ENCODE results near the gene OR51B2.
"Not testable (repeated sequence)": the region's sequence is repeated elsewhere in the genome, so short reads cannot be mapped to it uniquely, and the experiment has no call there.

The OR51B2 gene

DNA sequence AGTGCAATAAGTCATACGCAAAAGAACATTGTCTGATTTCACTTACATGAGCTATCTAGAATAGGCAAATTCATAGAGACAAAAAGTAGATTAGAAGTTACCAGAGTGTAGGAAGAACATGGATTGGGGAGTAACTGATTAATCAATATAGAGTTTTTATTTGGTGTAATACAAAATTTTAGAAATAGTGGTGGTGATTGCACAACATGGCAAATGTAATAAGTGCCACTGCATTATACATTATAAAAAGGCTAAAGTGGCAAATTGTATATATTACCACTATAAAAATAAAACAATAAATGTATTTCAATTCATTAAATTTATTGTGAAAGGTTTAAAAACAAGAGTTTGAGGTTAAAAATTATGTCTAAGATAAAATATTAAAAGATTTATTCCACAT is 13.7 kb downstream of the OR51B2 start:
- no peak for DNase-seq

DNA sequence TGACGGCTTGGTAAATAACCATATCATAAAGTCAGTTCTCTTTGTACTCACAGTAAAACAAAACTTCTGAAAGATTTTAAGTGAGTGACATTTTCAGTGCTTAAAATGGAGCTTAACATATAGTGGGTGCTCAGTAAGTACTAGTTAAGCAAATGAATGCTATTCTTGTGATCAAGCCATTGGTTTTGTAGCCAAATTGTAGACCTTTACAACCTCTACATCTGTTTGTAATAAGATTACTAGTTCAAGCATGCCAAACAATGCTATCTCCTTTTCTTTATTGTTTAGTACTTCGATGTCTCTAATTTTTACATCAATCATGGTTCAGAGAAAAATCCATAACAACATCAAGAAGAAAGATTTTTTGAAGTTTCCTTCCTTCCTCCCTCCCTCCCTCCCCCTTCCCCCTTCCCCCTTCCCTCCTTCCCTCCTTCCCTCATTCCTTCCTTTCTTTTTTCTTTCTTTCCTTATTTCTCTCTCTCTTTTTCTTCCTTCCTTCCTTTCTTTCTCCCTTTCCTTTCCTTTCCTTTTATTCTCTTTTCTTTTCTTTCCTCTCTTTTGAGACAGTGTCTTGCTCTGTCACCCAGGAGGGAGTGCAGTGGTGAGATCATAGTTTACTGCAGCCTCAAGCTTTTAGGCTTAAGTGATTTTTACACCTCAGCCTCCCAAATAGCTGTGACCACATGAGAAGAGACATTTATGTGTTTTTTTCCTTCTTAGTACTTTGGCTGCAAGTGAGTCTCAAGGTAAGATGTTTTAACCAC is 16.7 kb downstream of the OR51B2 start:
- DNase-seq: no peak

DNA sequence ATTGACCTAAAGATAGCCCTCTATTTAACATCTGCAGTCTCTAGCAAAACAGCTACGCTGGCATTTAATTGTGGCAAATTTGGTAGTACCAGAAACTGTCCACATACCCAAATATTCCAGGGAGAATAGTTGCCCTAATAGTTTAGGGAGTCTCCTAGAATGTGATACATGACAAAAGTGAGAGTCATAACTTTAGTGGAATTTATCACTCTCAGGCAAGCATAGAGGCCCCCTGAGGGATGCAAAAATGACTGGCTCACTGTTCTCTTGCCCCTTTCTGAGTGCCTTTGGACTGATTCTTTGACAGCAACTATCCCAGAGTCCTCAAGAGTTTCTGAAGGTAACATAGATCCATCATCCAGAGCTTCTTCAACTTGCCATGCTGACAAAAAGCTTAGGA is 20.1 kb downstream of the OR51B2 start:
- DNase-seq: no peak

DNA sequence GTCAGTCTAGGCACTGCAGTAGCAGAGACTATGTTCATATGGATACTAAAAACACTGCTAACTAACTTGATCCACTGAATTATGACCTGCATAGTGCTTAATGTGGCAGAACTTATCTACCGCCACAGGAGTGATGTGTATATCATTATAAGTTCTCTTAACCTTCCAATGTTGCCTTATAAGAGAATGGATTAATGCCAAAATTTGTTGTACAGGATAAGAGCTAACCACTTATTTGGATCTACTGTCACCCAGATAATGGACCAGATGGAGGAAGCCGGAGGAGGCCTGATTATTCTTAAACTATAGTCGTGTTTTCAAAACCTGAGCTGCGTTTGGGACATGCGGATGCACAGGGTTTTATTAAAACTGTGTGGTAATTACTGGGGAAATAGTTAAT is 20.5 kb downstream of the OR51B2 start:
- DNase-seq: no peak

DNA sequence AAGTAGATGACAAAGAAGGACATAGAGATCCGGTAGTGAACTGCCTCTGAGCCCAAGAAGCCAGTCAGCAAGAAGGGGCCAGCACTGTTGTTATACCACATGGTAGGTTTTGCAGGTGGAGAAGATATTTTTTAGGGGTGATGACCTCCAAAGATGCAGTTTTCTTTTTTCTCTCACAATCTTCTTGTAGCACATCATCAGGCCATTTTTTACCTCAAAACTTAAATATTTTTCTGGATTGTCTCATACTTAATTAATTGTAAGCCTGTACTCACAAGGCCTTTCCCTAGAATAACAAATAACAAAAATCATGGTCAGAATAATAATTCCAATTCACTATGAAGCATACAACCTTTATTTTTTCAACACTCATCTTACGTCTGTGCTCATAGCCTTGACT is 22.3 kb downstream of the OR51B2 start, which contains the start of gene OR51B4:
TSS of gene OR51B4 (minus strand) at position 101 of the 400 bp plus-strand sequence. CDS start at position 101, 0 bp downstream.
- no peak for DNase-seq

DNA sequence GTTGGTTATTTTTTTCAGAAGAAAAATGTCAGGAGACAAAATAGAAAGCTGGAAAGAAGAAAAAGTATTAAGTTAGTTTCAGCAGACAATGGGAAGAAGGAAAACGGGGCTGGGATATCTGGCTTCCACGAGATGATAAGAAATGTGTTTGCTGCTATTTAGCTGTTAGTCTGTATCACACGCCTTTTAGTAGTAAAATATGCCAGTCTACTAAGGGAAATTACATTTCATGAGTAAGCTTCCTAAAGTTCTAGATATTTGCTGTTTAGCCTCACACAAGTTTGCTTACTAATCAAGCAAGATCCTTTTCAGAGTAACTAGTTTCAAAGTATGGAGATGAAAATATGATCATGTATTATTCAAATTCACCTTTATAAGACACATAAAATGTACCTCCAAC is 23.8 kb downstream of the OR51B2 start:
- no peak for DNase-seq

DNA sequence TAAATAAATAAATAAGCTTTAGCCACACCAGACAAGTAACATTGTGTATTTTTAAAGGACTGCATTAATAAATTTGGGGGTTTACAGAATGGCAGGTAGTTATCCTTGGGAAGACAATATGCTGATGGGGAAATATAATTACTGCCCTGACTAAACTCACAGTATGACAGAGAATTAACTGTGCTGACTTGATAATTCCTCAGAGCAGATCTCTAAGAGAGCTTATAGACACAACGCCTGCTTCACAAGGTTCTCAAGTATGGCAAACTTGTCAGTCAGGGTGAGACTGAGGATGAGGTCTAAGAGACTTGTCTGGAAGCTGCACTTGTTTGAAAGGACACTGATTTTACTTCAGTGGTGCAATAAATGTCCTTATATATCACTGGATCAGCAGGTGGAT is 25.6 kb downstream of the OR51B2 start:
- DNase-seq: no peak

DNA sequence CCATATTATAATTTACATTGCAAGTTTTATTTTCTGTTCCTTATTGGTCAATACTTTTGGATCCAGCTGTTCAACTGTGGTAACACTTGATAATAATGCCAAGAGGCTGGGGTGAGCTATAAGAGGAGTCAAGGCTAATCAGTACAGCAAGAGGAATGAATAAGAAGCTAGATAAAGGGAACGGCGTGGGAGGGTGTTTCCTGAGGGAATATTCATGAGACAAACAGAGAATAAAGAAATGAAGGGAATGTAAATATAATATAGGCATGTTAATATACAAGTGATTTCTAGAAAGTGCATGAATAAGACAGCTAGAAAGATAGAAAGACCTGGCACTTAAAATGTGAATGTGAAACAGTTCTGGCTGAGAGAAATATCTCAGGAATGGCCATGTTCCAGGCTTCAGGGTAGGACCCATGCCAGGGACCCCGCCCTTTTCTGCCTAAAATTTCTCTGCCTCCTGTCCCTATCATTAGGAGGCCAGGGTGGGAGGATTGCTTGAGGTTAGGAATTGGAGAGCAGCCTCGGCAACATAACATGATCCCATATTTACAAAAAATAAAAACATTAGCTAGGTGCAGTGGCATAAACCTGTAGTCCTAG is 26.3 kb downstream of the OR51B2 start:
- DNase-seq: no peak

DNA sequence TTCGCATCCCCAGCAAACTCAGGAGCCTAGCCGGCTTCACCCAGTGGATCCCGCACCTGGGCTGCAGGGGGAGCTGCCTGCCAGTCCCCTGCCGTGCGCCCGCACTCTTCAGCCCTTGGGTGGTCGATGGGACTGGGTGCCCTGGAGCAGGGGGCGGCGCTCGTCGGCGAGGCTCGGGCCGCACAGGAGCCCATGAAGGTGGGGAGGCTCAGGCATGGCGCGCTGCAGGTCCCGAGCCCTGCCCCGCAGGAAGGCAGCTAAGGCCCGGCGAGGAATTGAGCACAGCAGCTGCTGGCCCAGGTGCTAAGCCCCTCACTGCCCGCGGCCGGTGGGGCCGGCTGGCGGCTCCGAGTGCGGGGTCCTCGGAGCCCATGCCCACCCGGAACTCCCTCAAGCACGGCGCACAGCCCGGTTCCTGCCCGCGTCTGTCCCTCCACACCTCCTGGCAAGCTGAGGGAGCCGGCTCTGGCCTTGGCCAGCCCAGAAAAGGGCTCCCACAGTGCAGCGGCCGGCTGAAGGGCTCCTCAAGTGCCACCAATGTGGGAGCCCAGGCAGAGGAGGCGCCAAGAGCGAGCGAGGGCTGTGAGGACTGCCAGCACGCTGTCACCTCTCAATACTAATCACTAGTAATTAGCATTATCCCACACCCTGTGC is 29.6 kb downstream of the OR51B2 start:
- not testable (repeated sequence) for DNase-seq

DNA sequence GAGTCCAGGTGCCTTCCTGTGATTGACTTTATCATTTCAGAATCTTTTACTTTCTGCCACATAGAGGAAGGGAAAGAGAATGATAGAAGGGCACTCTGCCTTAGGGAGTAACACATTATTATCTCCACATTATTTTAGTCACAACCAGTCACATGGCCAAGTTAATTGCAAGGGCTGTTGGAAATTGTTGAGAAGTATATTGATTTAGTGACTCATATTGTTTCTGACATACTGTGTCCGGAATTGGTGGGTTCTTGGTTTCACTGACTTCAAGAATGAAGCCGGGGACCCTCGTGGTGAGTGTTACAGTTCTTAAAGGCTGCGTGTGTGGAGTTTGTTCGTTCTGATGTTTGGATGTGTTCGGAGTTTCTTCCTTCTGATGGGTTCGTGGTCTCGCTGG is 31.1 kb downstream of the OR51B2 start:
- DNase-seq: no peak

DNA sequence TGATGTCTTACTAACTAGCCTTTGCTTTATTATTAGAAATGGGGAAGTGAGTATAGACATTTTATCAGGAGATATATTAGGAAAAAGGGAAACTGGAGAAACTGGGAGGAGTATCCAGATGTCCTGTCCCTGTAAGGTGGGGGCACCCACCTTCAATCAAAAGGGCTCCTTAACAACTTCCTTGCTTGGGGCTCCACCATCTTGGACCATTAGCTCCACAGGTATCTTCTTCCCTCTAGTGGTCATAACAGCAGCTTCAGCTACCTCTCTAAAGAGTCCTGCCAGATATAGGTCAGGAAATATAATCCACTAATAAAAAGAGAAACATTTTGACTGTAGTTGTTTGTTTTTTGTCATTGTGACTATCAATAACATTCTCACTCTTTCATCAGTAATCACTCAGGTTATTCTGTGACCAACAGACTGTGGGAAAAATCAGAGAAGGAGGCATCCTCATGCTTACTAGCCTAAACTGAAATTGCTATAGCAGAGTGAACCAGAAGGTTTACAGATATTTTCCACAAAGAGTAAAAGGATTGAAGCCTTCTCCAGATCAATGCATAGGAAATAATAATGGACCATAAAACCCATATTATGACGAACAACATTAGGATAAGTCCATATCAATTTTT is 32.8 kb downstream of the OR51B2 start:
- no peak for DNase-seq

DNA sequence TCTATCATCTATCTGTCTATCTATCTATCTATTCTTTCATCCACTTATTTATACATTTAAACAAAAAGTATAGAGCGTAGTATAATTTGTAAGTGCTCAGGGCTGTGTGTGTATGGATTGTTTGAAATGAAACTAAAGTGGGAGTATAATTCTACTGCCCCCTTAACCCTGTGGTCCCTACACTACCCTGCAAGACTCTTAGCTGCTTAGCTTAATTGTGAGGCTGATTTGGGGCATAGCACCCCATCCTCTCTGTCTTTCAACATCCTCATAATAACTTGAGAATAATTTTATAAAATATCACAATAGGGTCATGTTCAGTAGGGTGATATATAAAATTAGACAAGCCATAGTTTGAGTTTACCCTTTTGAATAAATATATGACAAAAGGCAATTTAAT is 34.0 kb downstream of the OR51B2 start:
- DNase-seq: no peak

DNA sequence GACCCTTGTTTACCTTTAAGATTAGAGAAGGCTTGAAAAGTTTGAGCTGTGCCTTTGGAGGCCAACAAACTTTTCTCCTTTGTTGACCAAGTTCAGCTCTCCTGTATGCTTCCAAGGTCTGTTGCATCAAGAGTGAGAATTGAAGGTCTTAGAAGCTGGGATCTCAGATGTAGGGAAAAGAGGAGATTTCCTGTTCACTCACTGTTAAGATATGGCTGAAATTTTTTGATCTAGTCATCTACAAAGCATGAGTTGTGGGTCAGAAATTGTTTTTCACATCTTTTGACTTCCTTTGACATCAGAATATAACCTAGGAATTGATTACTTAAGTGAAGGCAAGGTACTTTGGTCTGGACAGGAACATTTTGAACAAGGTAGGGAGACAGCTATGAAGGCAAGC is 34.4 kb downstream of the OR51B2 start:
- no peak for DNase-seq

DNA sequence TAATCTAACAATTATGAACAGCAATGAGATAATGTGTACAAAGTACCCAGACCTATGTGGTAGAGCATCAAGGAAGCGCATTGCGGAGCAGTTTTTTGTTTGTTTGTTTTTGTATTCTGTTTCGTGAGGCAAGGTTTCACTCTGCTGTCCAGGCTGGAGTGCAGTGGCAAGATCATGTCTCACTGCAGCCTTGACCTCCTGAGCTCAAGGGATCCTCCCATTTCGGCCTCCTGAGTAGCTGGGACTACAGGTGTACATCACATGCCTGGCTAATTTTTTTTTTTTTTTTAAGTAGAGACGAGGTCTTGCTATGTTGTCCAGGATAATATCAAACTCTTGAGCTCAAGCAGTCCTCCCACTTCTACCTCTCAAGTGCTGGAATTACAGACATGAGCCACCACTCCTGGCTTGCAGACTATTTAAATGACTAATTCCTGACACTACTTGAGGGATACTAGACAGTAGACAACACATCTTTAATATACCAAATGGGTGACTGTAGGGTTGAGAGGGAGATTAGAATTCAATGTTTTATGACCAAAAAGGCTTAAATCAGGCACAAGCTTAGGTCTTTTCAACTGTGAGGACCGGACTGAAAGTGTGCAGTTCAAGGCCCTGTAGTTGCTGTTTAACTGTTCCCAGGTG is 35.1 kb downstream of the OR51B2 start:
- DNase-seq: no peak

DNA sequence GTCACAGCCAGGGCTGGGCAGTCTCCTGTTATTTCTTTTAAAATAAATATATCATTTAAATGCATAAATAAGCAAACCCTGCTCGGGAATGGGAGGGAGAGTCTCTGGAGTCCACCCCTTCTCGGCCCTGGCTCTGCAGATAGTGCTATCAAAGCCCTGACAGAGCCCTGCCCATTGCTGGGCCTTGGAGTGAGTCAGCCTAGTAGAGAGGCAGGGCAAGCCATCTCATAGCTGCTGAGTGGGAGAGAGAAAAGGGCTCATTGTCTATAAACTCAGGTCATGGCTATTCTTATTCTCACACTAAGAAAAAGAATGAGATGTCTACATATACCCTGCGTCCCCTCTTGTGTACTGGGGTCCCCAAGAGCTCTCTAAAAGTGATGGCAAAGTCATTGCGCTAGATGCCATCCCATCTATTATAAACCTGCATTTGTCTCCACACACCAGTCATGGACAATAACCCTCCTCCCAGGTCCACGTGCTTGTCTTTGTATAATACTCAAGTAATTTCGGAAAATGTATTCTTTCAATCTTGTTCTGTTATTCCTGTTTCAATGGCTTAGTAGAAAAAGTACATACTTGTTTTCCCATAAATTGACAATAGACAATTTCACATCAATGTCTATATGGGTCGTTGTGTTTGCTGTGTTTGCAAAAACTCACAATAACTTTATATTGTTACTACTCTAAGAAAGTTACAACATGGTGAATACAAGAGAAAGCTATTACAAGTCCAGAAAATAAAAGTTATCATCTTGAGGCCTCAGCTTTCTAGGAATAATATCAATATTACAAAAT is 35.8 kb downstream of the OR51B2 start:
- DNase-seq: no peak

DNA sequence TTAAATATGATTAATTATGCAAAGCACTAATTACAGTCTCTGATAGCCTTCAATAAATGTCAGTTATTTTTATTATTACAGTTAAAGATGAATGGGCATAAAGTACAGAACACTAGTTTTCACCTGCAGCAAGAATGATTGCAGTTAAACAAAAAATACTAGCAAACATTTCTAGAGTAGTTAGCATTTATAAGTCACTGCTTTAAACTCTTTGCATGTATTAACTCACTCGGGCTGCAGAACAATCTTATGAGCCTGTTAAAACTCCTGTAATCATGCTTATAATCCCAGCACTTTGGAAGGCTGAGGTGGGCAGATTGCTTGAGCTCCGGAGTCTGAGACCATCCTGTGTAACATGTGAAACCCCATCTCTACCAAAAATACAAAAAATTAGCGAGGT is 37.2 kb downstream of the OR51B2 start:
- DNase-seq: no peak

DNA sequence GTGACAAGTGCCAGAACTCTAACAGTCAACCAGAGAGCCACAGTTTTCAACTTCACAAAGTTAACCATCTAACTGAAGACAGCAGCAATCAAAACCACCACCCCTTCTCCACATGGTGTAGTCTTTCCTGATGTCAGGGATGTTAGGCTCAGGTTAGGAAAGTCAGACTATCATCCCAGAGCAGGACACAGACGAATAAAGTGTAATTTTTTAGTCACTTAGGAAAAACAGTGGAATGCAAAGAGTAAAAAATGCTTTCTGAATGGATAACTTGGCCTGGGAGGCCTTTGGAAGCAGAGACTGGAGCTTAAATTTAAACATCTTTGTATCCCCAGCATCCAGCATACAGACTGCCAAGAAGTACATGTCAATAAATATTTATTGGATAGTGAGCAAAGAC is 37.7 kb downstream of the OR51B2 start:
- DNase-seq: no peak

DNA sequence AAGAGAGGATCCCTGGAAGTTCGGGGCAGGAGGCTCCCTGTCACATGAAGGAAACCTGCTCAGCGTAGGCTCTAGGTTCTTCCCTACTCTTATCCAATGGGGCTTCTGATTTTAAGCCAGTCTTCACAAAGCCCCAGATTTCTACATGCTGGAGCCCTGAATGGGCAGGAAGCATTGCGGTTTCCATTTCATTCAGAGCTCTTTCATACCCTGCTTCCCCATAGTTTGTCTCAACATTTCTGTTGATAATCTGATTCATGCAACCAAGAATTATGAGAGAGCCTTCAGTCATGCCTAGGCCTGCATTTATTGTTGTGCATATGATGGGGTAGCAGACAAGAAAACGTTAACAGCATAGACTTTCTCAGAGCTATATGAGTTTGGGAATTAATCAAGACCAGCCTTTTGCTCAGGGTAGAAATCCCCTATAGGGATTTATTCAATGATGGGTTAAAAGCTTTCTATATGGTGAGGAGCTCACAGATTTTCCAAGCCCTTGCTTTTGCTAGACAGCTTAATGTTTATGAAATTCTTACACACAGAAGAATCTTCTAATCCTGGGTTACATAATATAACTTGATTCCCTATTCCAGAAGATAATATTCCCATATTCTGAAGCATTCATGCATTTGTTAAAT is 38.3 kb downstream of the OR51B2 start:
- DNase-seq: no peak

DNA sequence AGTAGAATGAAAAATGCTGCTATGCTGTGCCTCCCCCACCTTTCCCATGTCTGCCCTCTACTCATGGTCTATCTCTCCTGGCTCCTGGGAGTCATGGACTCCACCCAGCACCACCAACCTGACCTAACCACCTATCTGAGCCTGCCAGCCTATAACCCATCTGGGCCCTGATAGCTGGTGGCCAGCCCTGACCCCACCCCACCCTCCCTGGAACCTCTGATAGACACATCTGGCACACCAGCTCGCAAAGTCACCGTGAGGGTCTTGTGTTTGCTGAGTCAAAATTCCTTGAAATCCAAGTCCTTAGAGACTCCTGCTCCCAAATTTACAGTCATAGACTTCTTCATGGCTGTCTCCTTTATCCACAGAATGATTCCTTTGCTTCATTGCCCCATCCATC is 39.5 kb downstream of the OR51B2 start:
- DNase-seq: no peak

DNA sequence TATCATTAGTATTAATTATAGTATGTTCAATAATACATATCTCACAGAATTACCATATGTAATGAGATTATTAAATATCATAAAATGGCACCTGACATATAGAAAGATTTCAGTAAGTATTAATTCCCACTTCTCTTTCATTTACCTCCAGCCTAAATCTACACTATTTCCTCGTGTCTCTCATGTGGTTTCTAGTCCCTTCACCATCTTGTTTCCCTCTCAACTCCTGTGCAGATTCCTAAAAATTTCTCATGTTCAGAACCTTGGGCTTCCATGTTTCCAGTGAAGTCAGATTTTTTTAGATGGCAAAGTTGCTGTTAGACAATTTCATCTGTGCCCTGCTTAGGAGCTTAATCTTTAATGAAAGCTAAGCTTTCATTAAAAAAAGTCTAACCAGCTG is 40.2 kb downstream of the OR51B2 start:
- DNase-seq: no peak

DNA sequence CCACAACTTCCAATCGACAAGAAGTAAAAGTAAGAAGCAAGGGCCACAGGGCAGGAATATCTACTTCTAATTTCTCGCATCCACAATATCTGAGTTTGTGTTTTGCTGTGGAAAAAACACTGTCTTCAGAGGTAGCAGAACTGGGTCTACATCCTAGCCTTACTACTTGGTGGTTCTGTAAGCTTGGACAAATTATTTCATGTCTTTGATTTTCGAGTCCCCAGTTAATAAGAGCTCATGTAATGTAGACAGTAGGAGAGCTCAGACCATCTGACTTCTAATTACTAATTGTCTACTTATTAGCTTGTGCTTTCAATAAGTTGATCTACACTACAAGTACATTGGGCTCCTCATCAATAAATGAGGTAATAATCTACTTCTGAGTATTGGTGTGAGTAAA is 41.0 kb downstream of the OR51B2 start:
- DNase-seq: no peak

DNA sequence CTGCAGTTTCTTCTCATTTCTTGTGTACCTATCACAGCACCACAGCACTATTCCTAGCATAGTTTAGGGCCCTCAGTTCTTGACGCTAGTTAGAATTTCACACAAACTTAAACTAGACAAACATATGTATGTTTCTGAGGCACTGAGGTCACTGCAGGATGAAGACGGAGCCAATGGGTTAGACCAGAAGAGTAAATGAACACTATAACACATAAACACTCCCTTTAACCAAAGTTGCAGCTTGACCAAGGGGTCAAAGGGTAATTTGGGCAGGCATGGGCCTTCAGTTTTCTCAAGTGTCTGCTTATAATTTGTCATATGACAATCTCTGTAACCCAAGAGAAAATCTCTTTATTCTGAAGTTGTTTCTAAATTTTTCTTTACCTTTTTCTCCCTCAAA is 41.5 kb downstream of the OR51B2 start:
- no peak for DNase-seq

Data from NCI-H1048 (cell line).